Lower leg skin (tissue), 4 donors: ENCODE results near the gene WBP2NL. TPM values are rescaled to one million over a fixed set of nuclear protein-coding genes. Genes with fewer than 3 reads are reported as not detected.

Experiments used
- DNase-seq, 2 donors: peaks; one replicate each; pipeline ENCODE4 v3.0.0-alpha.2; 2019; ENCODE audit warnings: low spot score in 2 of 2
- H3K4me3 ChIP-seq: fragments of 200-600 bp; sonication (generic); 2 replicates; pipeline ENCODE4 v1.5.1; 2017; ENCODE audit warnings: mild to moderate bottlenecking, low read depth; ENCODE audit not compliant: poor library complexity, severe bottlenecking
- POLR2A ChIP-seq, 2 donors: fragments of 450-650 bp; IDR thresholded peaks; one replicate each; pipeline ENCODE4 v1.6.1; 2016 to 2017; ENCODE audit warnings: antibody characterized with exemption in 2 of 2, mild to moderate bottlenecking in 1 of 2, moderate library complexity in 1 of 2
- WGBS, 2 donors: methylation state at CpG; one replicate each; pipeline ENCODE4 v1.1.5; 2018; 5-methylcytosine and 5-hydroxymethylcytosine counted together
- intact Hi-C: fragments of 100-400 bp; cut with DNase I; formaldehyde crosslinking; loops from one replicate; pipeline ENCODE4 v1.15.0; 2023; ENCODE audit warnings: low total_unique reads
- total RNA-seq, 4 donors: library from RNA; depleted of rRNA; stranded (reverse); fragments of >200 nt; gene quantifications; one replicate each; pipeline ENCODE4 v1.1.0, GENCODE V29; 2016
- TF ChIP-seq, protein P1 (sequence below), 3 donors: fragments of 450-650 bp; IDR thresholded peaks; one replicate each; pipeline ENCODE4 v1.5.1; 2016; ENCODE audit warnings: antibody characterized with exemption in 3 of 3, mild to moderate bottlenecking in 3 of 3, moderate library complexity in 2 of 3

Gene WBP2NL
- total RNA-seq, 4 donors from 2014 or later = 1.4 to 2.0 (median 1.8) TPM

DNA sequence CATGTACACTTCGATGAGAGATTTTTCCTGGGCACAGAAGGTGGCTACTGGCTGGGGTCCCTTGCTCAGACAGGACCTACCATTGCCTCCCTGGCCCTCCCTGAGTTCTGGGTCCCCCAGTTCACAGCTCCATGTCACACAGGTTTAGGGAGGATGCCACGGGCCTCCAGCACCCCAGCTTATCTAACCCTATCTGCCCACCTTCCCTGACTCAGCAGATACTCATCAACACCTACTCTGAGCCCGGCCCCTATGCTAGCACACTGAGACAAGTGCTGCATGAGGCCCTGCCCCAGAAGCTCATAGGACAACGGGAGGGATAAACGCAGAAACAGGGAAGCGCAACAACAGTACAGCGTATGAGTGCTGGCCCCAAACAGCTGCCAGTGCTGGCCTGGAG is 62.5 kb downstream of the WBP2NL start:
- peak in 1 of 2 donors; percentile 62 for DNase-seq
- TF ChIP-seq, protein P1, sequence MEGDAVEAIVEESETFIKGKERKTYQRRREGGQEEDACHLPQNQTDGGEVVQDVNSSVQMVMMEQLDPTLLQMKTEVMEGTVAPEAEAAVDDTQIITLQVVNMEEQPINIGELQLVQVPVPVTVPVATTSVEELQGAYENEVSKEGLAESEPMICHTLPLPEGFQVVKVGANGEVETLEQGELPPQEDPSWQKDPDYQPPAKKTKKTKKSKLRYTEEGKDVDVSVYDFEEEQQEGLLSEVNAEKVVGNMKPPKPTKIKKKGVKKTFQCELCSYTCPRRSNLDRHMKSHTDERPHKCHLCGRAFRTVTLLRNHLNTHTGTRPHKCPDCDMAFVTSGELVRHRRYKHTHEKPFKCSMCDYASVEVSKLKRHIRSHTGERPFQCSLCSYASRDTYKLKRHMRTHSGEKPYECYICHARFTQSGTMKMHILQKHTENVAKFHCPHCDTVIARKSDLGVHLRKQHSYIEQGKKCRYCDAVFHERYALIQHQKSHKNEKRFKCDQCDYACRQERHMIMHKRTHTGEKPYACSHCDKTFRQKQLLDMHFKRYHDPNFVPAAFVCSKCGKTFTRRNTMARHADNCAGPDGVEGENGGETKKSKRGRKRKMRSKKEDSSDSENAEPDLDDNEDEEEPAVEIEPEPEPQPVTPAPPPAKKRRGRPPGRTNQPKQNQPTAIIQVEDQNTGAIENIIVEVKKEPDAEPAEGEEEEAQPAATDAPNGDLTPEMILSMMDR (IDR thresholded peaks at IDR 0.05) = no peak
- no peak for TF ChIP-seq POLR2A (IDR thresholded peaks at IDR 0.05)
- H3K4me3 ChIP-seq = no peak overlapping the region
- 95 to 96% methylated on average over 7 of the region's 7 CpGs for WGBS, 2 donors
- intact Hi-C loops = no loop called here

GRCh38 chr22:42062506-42063170 is 64.0 kb downstream of the WBP2NL start:
- peak in 1 of 2 donors; percentile 63 for DNase-seq
- TF ChIP-seq, protein P1 (IDR thresholded peaks at IDR 0.05) = no peak
- no peak for TF ChIP-seq POLR2A (IDR thresholded peaks at IDR 0.05)
- intact Hi-C loops = no loop called here
- WGBS, 2 donors = 87 to 95% methylated on average over 10 of the region's 10 CpGs
- no peak overlapping the region for H3K4me3 ChIP-seq

DNA sequence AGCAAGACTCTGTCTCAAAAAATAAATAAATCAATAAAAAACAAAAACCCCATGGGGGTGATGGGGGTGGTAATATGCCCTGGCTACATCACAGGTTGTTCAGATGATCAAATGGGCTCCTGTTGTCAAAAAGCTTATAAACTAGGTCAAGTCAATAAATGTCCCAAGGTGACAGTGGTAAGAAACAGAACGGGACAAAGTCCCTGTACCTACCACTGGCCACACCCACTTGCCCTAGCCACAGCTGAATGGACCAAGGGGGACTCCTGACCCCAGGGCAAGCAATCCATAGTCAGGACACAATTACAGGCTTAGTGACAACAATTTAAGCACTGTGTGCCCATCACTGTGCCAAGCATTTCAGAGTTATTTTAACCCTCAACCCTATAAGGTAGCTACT is 66.0 kb downstream of the WBP2NL start:
- DNase-seq = peak; percentile 8 to 49
- TF ChIP-seq, protein P1 (IDR thresholded peaks at IDR 0.05) = no peak
- no peak for TF ChIP-seq POLR2A (IDR thresholded peaks at IDR 0.05)
- no peak overlapping the region for H3K4me3 ChIP-seq
- 90 to 100% methylated on average over 1 of the region's 1 CpG for WGBS, 2 donors
- intact Hi-C loops = no loop called here

- WGBS, 2 donors = 86 to 89% methylated on average over 13 of the region's 13 CpGs
Measured at GRCh38 chr22:42065438-42066125, 67.0 kb downstream of the WBP2NL start.

GRCh38 chr22:42066126-42066761 is 67.7 kb downstream of the WBP2NL start:
- DNase-seq = peak; percentile 5 to 73
- intact Hi-C loops = no loop called here
- no peak overlapping the region for H3K4me3 ChIP-seq
- no peak for TF ChIP-seq POLR2A (IDR thresholded peaks at IDR 0.05)
- TF ChIP-seq, protein P1 (IDR thresholded peaks at IDR 0.05) = no peak
- WGBS, 2 donors = 96 to 100% methylated on average over 6 to 7 of the region's 7 CpGs

More at GRCh38 chr22:42065438-42066125, 67.0 kb downstream of the WBP2NL start:
- H3K4me3 ChIP-seq = no peak overlapping the region
- TF ChIP-seq, protein P1 (IDR thresholded peaks at IDR 0.05) = no peak
- no peak for TF ChIP-seq POLR2A (IDR thresholded peaks at IDR 0.05)
- intact Hi-C loops = no loop called here
- DNase-seq = peak; percentile 7 to 74
